ENCODE data around the gene RAB24.
"Not testable (repeated sequence)": the region's sequence is repeated elsewhere in the genome, so short reads cannot be mapped to it uniquely, and the experiment has no call there.

Gene RAB24

GRCh38 chr5:177261510-177261909 lies 42.0 kb downstream of the RAB24 start:
- Histone ChIP-seq H3K27ac (no peak overlapping the region), H3K4me3 (ENCODE audit: low read depth in 1 of 2, low read length in 1 of 2) (no peak overlapping the region), H3K36me3 (peaks cover 78% of the 10 kb centered on the region), H3K27me3 (no peaks in the 10 kb centered on the region), H3K9me3 (no peaks in the 10 kb centered on the region), H3K4me1 (ENCODE audit: control insufficient read depth in 1 of 2, insufficient read depth in 1 of 2, low read depth in 1 of 2, low read length in 1 of 2) (no peaks in the 10 kb centered on the region)
- TF ChIP-seq CTCF (IDR thresholded peaks at IDR 0.05): no peak

GRCh38 chr5:177260961-177261360 lies 42.6 kb downstream of the RAB24 start:
- Histone ChIP-seq H3K27me3 (no peaks in the 10 kb centered on the region), H3K36me3 (peaks cover 78% of the 10 kb centered on the region), H3K4me3 (ENCODE audit: low read depth in 1 of 2, low read length in 1 of 2) (no peak overlapping the region), H3K9me3 (no peaks in the 10 kb centered on the region), H3K4me1 (ENCODE audit: control insufficient read depth in 1 of 2, insufficient read depth in 1 of 2, low read depth in 1 of 2, low read length in 1 of 2) (no peaks in the 10 kb centered on the region), H3K27ac (no peak overlapping the region)
- TF ChIP-seq CTCF (IDR thresholded peaks at IDR 0.05): no peak

- H3K4me3 ChIP-seq (ENCODE audit: low read depth in 1 of 2, low read length in 1 of 2); H3K27me3 ChIP-seq; H3K4me1 ChIP-seq (ENCODE audit: control insufficient read depth in 1 of 2, insufficient read depth in 1 of 2, low read depth in 1 of 2, low read length in 1 of 2); H3K9me3 ChIP-seq; H3K27ac ChIP-seq: not testable (repeated sequence)
- peaks cover 88% of the 10 kb centered on the region for H3K36me3 ChIP-seq
Measured at GRCh38 chr5:177258711-177259110, 44.8 kb downstream of the RAB24 start.

GRCh38 chr5:177256296-177256695 lies 47.2 kb downstream of the RAB24 start:
- TF ChIP-seq CTCF (IDR thresholded peaks at IDR 0.05): no peak
- Histone ChIP-seq H3K27ac (no peak overlapping the region), H3K27me3 (no peaks in the 10 kb centered on the region), H3K4me3 (ENCODE audit: low read depth in 1 of 2, low read length in 1 of 2) (no peak overlapping the region), H3K36me3 (peaks cover 92% of the 10 kb centered on the region), H3K9me3 (no peaks in the 10 kb centered on the region), H3K4me1 (ENCODE audit: control insufficient read depth in 1 of 2, insufficient read depth in 1 of 2, low read depth in 1 of 2, low read length in 1 of 2) (no peaks in the 10 kb centered on the region)

GRCh38 chr5:177253252-177253651 lies 50.3 kb downstream of the RAB24 start:
- Histone ChIP-seq H3K9me3 (no peaks in the 10 kb centered on the region), H3K4me3 (ENCODE audit: low read depth in 1 of 2, low read length in 1 of 2) (no peak overlapping the region), H3K27me3 (no peaks in the 10 kb centered on the region), H3K4me1 (ENCODE audit: control insufficient read depth in 1 of 2, insufficient read depth in 1 of 2, low read depth in 1 of 2, low read length in 1 of 2) (no peaks in the 10 kb centered on the region), H3K36me3 (peaks cover 85% of the 10 kb centered on the region), H3K27ac (no peak overlapping the region)
- no peak for TF ChIP-seq CTCF (IDR thresholded peaks at IDR 0.05)
